HepG2 (cell line): Measurements from ENCODE around the gene METTL23.

Source experiments
- ARNTL ChIP-seq: sonication (generic); formaldehyde crosslinking; IDR thresholded peaks from 2 replicates; pipeline ENCODE4 v1.4.0; 2020; ENCODE audit warnings: mild to moderate bottlenecking, missing genetic modification reagents
- ATF3 ChIP-seq: sonication (generic); formaldehyde crosslinking; IDR thresholded peaks from 2 replicates; pipeline ENCODE4 v1.4.0; 2020; ENCODE audit warnings: missing genetic modification reagents
- MEIS1 ChIP-seq: sonication (generic); formaldehyde crosslinking; IDR thresholded peaks from 2 replicates; pipeline ENCODE4 v1.9.0; 2021; ENCODE audit warnings: mild to moderate bottlenecking, missing genetic modification reagents, moderate library complexity, borderline replicate concordance
- PHF8 ChIP-seq: sonication (generic); formaldehyde crosslinking; IDR thresholded peaks from 2 replicates; pipeline ENCODE4 v1.5.0; 2020; ENCODE audit warnings: missing genetic modification reagents
- REXO4 ChIP-seq: sonication (generic); formaldehyde crosslinking; IDR thresholded peaks from 2 replicates; pipeline ENCODE4 v1.8.0; 2022; ENCODE audit warnings: missing genetic modification reagents, mild to moderate bottlenecking, borderline replicate concordance
- SALL2 ChIP-seq: sonication (generic); formaldehyde crosslinking; IDR thresholded peaks from 2 replicates; pipeline ENCODE4 v1.8.1; 2023; ENCODE audit warnings: mild to moderate bottlenecking, missing genetic modification reagents, inconsistent platforms
- ZNF263 ChIP-seq: sonication (generic); formaldehyde crosslinking; IDR thresholded peaks from 2 replicates; pipeline ENCODE4 v1.4.0; 2020; ENCODE audit warnings: missing genetic modification reagents
- TF ChIP-seq, protein P1 (sequence below): sonication (generic); formaldehyde crosslinking; IDR thresholded peaks from 2 replicates; pipeline ENCODE4 v1.5.0; 2020; ENCODE audit warnings: mild to moderate bottlenecking, missing genetic modification reagents, moderate library complexity

DNA sequence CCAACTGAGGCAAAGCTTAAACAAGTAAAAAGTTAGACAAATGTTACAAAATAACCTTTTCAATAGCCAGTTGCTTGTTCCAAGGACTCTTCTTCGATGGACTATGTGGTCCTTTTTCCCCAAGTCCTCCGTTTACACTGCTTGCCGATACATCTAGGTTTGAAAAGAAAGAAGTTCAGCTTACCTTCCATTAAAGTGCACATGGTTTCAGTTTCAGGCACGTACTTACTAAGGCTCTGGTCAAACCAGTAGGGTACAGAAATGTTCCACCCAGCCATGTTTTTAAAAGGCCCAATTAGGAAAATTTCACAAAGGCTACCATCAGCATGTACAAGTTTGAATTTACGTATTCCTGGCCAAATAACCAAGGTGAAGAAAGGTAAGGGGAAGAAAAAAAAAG lies 8.4 kb downstream of the METTL23 start:
- TF ChIP-seq ZNF263 (CRISPR knock-in tag), result no peak
- no peak for TF ChIP-seq PHF8 (CRISPR knock-in tag)
- no peak for TF ChIP-seq MEIS1 (CRISPR knock-in tag)
- TF ChIP-seq, protein P1, sequence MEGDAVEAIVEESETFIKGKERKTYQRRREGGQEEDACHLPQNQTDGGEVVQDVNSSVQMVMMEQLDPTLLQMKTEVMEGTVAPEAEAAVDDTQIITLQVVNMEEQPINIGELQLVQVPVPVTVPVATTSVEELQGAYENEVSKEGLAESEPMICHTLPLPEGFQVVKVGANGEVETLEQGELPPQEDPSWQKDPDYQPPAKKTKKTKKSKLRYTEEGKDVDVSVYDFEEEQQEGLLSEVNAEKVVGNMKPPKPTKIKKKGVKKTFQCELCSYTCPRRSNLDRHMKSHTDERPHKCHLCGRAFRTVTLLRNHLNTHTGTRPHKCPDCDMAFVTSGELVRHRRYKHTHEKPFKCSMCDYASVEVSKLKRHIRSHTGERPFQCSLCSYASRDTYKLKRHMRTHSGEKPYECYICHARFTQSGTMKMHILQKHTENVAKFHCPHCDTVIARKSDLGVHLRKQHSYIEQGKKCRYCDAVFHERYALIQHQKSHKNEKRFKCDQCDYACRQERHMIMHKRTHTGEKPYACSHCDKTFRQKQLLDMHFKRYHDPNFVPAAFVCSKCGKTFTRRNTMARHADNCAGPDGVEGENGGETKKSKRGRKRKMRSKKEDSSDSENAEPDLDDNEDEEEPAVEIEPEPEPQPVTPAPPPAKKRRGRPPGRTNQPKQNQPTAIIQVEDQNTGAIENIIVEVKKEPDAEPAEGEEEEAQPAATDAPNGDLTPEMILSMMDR (CRISPR knock-in tag), result no peak
- TF ChIP-seq ATF3 (CRISPR knock-in tag), result no peak
- TF ChIP-seq SALL2 (CRISPR knock-in tag), result no peak
- no peak for TF ChIP-seq ARNTL (CRISPR knock-in tag)
- TF ChIP-seq REXO4 (CRISPR knock-in tag), result no peak
